ENCODE data around the gene KCTD14.
"Not testable (repeated sequence)": the region's sequence is repeated elsewhere in the genome, so short reads cannot be mapped to it uniquely, and the experiment has no call there.

The KCTD14 gene

DNA sequence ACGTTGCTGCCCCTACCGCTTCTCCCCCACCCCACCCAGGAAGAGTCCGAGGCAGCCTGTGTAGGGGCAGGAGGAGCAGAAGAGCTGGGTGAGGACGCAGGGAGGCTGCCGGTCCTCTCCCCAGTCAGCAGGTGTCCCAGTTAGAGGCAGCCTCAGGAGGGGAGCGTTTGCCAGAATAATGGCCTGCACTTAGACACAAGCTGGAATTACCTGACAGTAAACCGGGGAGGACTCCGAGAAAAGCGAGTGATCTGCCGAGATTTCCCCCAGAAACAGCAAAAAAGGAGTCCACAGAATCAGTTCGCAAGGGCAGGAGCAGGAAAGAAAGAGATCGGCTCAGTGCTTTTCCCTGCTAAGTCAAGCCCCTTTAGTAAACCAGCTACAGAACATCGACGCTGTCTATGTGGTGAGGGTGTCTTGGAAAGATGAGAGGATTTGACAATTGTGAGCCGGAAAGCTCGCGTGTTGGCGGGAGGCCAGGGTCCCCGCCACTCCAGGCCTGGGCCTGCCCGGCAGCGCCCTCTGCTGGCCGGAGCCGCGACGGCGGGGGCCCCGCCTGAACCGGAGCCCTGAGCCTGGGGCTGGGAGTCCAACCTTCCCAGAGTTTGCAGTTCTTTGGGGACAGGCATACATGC, 22.9 kb upstream of the KCTD14 start:
- DNase-seq, result no peak

DNA sequence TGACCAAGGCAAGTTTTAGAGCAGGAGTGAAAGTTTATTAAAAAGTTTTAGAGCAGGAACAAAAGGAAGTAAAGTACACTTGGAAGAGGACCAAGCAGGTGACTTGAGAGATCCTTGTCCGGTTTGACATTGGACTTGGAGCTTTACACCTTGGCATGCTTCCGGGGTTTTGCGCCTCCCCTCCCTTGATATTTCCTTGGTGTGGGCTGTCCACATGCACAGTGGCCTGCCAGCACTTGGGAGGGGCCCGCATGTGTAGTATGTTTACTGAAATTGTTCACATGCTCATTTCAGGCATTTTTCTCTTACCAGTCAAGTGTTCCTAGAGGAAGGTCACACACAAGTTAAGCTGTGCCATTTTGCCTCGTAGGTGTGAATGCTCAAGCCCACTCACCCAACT, 21.6 kb upstream of the KCTD14 start:
- no peak for DNase-seq

DNA sequence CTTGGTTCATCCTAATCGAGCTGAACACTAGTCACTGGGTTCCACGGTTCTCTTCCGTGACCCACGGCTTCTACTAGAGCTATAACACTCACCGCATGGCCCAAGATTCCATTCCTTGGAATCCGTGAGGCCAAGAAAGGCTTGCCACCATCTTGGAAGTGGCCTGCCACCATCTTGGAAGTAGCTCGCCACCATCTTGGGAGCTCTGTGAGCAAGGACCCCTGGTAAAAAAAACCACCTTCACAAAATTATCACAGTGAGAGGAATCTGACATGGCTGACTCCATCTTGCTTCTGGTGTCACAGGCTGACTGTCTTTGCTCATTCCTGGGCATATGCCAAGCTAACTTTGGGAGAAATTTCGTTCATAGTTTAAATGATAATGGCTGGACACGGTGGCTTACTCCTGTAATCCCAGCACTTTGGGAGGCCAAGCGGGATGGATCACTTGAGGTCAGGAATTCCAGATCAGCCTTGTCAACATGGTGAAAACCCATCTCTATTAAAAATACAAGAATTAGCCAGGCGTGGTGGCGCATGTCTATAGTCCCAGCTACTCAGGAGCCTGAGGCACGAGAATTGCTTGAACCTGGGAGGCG, 18.9 kb upstream of the KCTD14 start:
- no peak for DNase-seq

DNA sequence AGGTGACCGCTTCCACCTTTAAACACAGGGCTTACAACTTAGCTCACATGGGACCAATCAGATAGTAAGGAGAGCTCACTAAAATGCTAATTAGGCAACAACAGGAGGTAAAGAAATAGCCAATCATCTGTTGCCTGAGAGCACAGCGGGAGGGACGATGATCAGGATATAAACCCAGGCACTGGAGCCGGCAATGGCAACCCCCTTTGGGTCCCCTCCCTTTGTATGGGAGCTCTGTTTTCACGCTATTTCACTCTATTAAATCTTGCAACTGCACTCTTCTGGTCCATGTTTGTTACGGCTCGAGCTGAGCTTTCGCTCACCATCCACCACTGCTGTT, 18.3 kb upstream of the KCTD14 start:
- DNase-seq, result not testable (repeated sequence)

DNA sequence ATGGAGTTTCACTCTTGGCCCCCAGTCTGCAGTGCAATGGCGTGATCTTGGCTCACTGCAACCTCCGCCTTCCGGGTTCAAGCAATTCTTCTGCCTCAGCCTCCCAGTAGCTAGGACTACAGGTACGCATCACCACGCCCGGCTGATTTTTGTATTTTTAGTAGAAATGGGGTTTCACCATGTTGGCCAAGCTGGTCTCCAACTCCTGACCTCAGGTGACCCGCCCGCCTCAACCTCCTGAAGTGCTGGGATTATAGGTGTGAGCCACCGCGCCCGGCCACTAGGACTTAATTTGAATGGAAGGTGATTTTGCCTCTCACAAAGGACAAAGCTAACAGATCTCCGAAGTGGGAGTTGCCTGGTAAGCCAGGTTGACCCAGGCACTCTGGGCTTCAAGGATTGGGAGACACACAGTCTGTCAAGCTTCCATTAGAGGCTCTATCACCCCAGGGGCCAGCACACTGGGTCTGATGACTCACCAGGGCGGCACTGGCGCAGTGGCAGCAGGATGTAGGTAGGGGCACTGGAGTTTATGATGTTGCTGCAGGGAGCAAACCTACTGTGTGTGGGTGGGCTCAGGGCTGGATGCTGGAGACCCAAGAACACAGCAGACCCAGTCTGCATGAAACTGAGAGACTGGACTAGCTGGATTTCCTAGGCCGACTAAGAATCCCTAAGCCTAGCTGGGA, 17.8 kb upstream of the KCTD14 start:
- no peak for DNase-seq

DNA sequence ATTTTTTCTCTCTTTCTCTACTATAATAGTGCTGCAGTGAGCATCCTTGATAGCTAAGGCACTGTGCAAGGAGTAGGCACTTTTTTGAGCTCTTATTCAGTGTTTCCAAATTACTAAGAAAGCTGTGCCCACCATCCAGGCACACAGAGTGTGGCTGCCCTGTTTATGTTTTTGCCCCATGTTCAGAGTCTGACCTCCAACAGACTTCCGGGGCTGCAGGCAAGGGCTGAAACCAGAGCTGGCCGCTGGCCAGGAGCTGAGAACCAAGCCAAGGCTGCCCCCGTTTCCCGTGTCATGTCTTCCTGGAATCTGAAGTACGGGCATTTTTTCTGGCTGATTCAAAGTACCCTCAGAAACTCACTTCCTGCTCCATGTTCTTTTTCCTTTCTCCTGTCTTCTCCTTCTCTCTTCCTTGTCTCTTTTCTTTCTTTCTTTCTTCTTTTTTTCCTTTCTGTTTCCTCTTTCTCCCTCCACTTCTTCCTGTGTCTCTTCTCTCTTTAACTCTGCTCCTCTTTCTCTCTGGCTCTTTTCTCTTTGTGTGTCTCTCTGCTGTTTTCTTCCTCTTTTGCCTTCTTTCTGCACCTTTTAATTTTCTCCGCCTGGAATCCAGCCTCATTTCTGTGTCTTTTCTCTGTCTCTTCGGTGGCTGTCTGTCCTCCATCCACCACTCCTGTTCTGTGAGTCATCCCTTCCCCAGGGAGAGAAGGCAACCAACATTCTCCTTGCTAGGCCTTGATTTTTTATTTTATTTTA, 17.0 kb upstream of the KCTD14 start:
- DNase-seq, result peak; percentile 64

DNA sequence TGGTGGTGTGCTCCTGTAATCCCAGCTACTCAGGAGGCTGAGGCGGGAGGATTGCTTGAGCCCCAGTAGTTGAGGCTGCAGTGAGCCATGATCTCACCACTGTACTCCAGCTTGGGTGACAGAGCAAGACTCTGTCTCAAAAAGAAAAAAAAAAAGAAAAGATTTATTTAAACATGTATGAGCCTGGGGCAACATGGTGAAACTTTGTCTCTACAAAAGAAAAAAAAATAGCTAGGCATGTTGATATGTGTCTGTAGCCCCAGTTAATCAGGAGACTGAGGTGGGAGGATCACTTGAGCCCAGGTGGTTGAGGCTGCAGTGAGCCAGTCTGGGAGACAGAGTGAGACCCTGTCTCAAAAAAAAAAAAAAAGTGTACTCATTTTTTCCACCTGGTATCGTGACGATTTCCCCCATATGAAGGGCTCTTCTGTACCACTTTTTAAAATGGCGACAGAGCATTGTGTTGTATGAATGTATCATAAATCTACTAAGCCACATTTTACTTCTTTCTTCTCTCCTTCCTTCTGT, 16.4 kb upstream of the KCTD14 start:
- DNase-seq, result no peak

DNA sequence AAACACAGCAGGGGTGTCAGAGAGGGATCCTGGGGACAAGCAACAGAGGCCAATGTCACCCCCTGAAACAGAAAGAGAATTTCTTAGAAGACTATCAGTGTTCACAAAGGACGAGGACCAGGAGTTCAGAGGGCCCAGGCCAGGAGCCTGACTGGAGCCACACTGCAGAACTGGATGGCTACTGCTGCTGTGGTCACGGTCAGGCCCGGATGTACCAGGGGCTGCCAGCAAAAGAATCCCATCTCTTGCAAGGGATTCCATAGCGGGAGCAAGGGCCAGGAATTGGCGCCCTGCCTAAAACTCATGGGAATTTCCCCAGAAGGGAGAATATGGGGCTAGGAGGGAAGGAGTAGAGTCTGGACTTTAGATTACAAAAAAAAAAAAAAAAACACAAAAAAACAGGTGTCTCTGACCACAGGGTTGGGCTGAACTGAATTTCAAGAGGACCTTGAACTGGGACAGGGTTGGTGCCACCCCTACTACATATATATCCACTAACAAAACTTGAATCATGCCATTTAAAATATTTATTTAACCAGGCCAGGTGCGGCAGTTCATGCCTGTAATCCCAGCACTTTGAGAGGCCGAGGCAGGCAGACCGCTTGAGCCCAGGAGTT, 15.7 kb upstream of the KCTD14 start:
- no peak for DNase-seq

DNA sequence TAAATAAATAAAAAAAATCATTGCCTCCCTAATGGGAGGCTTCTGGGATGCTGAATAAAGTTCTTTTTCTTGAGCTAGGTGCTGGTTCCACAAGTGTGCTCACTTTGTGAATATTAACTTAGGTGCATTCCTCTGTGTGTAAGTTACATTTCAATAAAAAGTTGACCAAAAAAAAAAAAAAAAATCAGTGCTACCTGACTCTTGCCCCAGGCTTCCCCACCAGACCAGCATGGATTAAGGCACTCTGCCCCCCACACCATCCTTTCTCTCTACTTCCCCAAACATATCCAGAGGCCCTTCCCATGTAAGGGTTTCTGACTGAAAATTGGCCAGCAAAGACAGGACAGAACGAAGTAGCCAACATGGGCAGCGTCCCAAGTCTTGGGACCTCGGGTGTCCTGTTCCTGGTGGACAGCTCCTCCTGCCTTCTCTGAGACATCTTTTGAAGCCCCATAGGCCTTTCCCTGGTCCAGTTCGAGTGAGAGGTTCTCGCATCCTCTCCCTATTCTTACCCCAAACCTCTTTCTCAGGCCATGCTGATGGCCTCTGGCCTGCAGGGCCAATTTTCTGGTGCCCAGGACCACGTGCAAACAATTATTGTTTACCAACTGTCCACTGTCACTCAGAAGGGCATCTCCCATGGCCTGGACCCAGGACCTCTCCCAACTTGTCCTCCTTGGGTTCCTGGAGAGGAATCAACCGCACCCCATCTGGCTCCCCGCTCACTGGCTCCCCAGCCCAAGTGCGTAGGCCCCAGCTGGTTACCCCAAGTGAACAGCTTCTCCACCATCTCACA, 14.9 kb upstream of the KCTD14 start:
- no peak for DNase-seq

DNA sequence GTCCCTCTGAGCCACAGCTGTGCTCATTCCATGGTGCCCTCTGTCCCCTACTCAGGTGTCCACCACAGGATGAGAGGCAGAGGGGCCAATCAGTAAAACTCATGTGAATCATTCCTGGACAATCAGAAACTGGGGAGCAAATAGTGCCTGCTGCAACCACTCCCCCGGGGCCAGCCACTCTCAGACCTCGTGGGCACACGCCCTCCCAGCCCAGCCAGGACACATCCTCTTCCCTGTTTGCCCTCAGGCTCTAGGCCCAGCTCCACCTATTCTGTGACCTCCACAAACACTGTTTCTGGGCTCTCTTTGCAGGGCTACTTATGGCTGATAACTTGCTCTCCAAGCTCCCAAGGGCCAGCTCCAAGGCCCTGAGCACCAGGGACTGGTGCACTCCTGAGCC, 14.0 kb upstream of the KCTD14 start:
- no peak for DNase-seq

DNA sequence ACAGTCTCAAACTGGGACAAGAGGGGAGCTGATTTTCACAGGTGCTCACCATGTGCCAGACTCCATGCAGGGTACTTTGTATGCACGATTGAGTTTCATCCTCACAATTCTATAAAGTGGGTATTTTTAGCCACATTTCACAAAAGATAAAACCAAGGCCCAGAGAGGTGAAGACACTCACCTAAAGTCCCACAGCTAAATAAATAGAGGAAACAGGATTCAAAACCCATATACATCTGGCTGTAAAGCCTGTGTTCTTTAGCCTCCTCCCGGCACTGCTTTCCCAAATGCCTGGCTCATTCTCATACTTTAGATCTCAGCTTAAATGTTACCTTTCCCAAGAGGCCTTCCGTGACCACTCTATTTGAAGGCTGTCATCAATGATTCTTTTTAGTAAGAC, 13.2 kb upstream of the KCTD14 start:
- DNase-seq, result no peak

DNA sequence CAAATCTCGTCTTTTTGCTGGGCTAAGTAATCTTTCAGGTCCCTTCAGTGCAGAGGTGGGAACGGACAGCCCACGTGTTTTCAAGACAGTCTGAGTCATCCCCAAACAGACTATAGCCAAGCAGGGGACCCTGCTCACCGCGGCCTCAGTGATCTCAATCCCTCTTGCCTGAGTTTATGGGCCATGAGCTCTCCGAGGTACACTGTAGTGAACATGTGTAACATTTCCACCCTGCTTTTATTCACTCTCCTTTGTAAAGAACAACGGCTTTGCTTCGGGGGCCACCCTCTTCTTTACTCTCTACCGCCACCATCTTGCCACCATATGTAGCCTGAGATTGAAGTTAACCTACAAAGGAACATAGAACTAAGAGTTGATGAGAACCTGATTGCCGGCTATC, 11.5 kb upstream of the KCTD14 start:
- no peak for DNase-seq

DNA sequence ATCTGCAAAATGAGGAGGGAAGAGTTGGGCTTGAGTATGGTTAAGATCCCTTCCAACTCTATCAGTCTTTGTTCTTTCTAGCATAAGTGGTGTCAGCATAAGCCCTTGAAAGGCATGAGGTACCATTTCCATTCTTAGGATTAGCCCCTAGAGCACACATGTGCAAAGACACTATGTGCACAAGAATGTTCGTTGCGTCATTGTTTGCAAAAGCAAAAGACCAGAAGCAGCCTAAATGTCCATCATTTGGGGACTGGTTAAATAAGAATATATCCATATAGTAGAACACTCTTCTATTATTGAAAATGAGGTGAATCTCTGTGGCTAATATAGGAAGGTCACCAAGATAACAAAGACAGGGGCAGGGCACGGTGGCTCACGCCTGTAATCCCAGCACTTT, 10.0 kb upstream of the KCTD14 start:
- DNase-seq, result no peak

DNA sequence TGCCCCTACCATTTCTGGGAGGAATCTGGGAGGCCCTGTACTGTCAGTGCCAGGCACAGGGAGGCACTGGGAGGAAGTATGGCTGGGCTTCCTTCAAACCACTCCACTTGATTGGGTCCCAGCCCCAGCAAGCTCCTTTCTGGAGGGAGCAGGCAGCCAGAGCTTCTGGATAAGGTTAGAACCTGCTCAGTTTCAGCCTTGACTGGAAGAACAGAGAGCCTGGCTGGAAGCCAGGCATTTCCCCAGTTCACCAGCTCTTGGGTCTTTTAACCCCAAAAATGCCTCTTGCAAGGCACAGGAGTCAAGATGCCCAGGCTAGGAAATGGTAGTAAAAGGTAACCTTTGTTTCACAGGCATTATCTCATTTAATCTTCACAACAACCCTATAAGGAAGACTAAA, 9.0 kb upstream of the KCTD14 start:
- no peak for DNase-seq

DNA sequence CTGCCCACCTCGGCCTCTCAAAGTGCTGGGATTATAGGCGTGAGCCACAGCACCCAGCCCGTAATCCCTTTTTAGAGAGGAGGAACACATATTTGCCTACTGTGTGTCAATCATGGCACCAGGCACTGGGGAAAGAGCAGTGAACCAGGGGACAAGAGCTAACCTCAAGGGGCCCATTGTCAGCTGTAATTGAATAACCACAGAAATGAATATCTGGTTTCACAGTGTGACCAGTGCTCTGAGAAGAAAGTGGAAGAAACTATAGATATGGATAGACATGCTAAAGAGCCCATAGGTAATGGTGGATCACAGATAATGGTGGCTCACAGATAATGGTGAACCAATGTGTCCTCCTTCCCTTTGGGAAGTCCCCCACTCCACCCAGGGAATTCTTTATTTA, 8.6 kb upstream of the KCTD14 start:
- no peak for DNase-seq

DNA sequence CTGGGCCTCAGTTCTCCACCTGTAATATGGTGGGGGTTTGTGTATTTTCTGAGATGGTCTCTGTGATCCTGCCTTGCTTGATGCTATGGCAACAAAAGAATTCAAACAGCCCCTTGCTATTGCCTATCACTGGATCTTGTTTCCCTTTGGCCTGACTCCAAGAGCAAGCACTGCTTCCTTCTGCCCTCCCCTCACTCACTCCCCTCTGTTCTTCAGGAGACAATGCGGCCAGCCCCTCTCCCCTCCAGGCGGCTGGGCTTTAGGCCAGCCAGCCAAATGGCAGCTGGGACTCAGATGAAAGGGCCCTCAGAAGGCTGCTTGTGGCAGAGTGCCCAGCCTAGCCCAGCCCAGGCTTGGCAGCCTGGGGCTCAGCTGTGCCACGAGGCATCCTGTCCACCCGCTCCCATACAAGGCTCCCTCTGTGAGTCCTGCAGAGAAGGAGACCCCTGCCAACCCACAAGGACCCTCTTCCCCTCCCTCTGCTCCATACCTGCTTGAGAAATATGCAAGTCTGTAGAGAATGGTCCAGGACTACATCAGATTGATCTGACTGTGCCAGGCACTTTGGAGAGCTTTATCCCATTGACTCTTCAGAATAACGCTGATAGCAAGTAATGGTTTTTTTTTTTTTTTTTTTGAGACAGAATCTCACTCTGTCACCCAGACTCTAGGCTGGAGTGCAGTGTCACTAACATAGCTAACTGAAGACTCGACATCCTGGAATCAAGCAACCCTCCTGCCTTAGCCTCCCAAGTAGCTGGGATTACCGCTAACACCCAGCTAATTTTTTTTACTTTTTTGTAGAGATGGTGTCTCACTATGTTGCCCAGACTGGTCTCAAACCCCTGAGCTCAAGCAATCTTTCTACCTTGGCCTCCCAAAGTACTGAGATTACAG, 7.6 kb upstream of the KCTD14 start:
- no peak for DNase-seq

DNA sequence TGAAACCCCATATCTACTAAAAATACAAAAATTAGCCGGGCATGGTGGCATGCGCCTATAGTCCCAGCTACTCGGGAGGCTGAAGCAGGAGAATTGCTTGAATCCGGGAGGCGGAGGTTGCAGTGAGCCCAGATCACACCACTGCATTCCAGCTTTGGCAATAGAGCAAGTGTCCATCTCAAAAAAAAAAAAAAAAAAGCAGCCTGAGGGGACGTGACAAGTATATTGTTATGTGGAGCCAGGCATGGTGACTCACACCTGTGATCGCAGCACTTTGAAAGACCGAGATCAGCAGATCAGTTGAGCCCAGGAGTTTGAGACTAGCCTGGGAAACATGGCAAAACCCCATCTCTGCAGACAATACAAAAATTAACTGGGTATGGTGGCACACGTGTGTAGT, 5.3 kb upstream of the KCTD14 start:
- DNase-seq, result not testable (repeated sequence)

DNA sequence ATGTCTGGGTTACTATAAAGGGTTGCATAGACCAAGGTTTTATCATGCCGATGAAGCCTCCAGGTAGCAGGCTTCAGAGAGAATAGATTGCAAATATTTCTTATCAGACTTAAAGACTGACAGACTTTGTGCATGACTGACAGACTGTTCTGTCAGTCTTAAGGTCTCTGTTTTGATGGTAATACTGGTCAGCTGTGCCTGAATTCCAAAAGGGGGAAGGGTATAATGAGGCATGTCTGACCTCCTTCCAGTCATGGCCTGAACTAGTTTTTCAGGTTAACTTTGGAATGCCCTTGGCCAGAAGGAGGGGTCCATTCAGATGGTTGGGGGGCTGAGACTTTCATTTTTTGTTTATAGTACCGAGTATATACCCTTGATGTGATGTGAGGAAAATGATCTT, 4.7 kb upstream of the KCTD14 start:
- no peak for DNase-seq

DNA sequence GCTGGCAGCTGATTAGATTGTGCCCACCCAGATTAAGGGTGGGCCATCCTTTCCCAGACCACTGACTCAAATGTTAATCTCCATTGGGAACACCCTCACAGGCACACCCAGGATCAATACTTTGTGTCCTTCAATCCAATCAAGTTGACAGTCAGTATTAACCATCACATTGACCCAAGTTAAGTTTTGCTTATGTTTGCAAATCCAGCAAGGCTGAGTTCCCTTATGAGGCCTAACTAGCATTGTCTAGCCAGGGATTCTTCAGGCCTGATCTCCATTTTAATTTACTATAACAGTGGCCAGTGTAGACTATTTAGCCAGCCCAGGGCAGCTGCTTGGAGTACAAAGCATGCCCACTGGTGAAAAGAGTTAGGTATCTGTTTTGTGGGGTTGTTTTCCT, 2.3 kb upstream of the KCTD14 start:
- no peak for DNase-seq

DNA sequence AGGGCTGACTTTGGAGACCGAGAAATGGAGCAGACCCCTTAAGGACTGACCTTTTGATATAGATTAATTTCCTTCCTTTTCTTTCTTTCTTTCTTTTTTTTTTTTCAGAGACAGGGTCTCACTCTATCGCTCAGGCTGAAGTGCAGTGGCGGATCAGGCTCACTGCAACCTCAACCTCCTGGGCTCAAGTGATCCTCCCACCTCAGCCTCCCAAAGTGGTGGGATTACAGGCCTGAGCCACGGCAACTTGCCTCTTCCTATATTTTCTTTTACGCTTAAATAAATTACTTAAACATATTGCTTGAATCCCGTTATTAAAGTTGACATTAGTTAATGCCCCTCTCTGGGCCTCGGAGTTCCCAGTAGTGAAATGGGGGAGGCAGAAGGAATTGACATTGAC, 350 bp upstream of the KCTD14 start:
- DNase-seq, result no peak

DNA sequence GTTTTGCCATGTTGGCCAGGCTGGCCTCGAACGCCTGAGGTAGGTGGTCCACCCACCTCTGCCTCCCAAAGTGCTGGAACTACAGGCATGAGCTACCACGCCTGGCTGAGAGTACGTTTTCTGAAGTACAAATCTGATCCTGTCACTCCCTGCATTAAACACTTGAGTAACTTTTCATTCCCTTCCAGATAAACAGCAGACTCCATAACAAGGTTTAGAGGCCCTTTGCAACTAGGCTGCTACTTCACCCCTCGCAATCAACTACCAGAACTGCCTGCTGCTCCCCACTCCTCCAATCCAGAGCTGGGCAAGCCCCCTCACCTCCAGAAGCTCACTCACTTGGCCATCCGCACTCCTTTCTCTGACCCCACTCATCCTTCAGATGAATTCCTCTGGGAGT, 1.5 kb downstream of the KCTD14 start:
- DNase-seq, result no peak

Data from amniotic stem cell (primary cell).